ENCODE measurements around the gene RPL35.

Gene RPL35

DNA sequence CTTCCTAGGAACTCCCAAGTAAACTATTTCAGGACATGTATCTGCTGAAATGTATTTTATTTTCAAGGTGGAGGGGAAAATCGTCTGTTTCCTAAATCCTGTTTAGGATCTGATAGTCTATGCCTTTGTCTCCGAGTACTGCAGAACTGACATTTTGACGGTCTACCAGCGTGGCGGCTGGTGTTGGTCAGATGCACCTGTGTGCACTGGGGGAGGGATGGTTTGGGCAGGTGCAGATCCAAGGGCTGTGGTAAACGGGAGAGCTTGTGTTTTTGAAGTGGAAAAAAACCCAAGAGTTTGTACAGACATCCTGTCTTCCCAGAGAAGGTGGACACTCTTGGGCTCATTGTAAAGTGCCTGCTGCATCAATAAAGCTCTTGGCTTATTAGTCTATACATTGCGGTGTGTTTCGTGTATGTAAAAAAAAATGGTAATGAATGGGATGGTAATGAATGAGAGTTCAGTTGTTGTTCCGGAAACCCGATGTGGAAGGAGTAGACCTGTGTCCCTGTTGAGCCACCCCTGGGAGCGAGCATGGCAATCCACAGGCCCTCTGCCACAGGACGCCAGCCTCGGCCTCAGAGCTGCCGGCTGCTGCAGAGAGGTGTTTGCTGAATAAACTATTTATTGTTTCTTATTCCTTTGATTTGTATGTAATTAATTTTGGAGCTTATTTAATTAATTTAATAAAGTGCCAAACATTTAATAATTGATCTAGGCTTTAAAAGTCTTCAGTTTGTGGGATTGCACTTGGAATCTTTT, 15.4 kb upstream of the RPL35 start:
- H3K27ac ChIP-seq: no peak overlapping the region
- no peak for TF ChIP-seq ZFX (IDR thresholded peaks at IDR 0.05)
- TF ChIP-seq, protein P1, sequence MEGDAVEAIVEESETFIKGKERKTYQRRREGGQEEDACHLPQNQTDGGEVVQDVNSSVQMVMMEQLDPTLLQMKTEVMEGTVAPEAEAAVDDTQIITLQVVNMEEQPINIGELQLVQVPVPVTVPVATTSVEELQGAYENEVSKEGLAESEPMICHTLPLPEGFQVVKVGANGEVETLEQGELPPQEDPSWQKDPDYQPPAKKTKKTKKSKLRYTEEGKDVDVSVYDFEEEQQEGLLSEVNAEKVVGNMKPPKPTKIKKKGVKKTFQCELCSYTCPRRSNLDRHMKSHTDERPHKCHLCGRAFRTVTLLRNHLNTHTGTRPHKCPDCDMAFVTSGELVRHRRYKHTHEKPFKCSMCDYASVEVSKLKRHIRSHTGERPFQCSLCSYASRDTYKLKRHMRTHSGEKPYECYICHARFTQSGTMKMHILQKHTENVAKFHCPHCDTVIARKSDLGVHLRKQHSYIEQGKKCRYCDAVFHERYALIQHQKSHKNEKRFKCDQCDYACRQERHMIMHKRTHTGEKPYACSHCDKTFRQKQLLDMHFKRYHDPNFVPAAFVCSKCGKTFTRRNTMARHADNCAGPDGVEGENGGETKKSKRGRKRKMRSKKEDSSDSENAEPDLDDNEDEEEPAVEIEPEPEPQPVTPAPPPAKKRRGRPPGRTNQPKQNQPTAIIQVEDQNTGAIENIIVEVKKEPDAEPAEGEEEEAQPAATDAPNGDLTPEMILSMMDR (conservative IDR thresholded peaks at IDR 0.05): no peak

DNA sequence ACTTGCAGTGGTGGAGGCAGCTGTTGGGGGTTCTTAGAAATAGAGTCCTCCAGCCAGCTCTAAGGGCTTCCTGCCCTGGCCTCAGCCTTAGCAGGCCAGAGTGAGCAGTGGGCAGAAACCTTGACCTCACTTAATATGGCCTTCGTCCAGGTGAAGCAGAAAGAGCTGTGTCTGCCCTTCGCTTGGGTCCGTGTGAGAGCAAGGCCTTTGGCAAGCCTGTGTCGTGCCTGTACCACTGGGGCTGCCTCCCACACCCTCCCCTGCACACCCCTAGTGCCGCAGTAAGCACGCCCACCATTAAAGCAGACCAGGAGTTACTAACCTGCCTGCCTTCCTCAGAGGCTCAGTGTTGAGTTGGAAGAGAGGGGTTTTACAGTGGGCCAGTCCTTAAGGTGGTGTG, 13.7 kb upstream of the RPL35 start:
- no peak overlapping the region for H3K27ac ChIP-seq
- TF ChIP-seq, protein P1 (conservative IDR thresholded peaks at IDR 0.05): no peak
- TF ChIP-seq ZFX (IDR thresholded peaks at IDR 0.05): no peak

DNA sequence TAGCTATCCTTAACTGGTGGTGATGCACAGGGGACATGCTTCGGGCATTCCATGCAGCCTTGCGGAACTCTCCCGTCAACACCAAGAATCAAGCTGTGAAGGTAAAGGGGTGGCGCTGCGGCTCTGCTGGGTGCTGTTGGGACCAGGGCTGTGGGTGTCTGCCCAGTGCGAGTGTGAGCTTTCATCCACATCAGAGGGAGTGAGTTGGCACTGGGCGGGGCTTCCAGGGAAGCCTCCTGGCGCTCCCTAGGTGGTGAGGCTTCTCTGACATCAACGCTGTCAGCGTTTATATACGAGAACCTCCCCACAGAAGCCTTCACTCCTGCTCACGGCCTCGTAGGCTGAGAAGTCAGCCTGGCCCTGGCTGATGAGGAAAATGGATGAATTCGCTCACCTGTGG, 11.9 kb upstream of the RPL35 start:
- TF ChIP-seq, protein P1 (conservative IDR thresholded peaks at IDR 0.05): no peak
- no peak for TF ChIP-seq ZFX (IDR thresholded peaks at IDR 0.05)
- peak overlapping the region; percentile 92; the same call in 1 of the 2 replicates for H3K27ac ChIP-seq

DNA sequence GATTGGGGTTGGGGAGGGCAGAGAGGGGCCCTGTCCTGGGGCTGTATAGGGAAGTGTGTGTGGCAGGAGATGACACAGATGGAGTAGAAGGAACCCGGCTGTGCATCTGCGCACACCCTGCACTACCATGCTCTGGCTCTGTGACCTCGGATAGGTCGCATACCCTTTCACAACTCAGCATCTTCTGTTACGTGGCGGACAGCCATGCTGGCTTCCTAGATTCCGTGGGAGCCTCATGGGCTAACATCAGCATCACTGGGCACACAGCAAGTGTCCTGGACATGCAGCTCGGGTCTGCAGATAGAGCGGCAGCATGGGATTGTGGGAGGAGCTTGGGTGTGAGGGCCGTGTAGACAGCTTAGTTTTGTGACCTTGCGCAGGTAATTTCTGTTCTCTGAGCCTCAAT, 9.4 kb upstream of the RPL35 start:
- peak overlapping the region; percentile 92 for H3K27ac ChIP-seq
- no peak for TF ChIP-seq ZFX (IDR thresholded peaks at IDR 0.05)
- TF ChIP-seq, protein P1 (conservative IDR thresholded peaks at IDR 0.05): no peak

DNA sequence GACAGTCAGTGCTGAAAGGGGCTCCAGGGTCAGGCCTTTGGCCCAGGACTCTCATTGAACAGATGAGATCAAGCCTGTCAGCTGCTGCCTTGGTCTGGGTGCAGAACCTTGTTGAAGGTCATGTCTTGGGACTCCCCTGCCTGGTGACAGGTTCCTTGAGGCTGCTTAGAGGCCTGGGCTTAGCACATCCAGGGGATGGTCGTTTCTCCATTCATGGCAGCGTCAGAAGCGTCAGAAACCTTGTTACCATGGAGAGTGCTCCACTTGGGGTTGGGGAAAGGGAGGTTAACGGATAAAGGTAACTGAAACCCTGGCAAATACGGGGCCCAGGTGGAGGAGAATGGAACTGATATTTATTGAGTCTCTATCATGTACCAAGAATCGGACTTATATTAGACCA, 9.0 kb upstream of the RPL35 start:
- no peak for TF ChIP-seq ZFX (IDR thresholded peaks at IDR 0.05)
- TF ChIP-seq, protein P1 (conservative IDR thresholded peaks at IDR 0.05): no peak
- H3K27ac ChIP-seq: peak overlapping the region; percentile 92

DNA sequence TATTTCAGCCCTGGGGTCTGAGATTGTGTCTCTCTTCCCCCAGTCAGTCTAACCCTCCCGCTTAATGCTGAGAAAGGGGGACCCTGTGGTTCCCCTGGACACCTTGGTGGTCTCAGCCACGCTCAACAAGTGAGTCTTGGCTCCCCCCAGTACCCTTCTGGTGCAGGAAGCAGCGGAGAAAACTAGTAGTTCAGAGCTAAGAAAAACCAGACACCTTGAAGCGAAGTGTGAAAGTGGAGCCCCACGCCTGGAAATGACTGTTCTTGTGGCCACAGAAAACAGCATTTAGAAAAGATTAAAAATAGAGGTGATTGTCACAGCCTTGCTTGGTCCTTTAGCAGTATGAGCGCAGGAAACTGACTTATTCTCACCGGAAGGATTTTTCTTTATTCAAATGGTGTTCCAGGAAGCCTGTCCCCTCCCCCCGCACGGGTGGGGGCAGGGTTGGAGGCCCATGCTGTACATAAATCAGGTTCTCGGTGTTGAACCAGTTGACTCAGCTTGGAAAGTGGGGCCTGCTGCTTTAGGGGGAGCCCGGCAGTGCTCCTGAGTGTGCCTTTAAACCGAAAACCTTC, 8.3 kb upstream of the RPL35 start:
- peak overlapping the region; percentile 92 for H3K27ac ChIP-seq
- TF ChIP-seq ZFX (IDR thresholded peaks at IDR 0.05): no peak
- TF ChIP-seq, protein P1 (conservative IDR thresholded peaks at IDR 0.05): no peak

DNA sequence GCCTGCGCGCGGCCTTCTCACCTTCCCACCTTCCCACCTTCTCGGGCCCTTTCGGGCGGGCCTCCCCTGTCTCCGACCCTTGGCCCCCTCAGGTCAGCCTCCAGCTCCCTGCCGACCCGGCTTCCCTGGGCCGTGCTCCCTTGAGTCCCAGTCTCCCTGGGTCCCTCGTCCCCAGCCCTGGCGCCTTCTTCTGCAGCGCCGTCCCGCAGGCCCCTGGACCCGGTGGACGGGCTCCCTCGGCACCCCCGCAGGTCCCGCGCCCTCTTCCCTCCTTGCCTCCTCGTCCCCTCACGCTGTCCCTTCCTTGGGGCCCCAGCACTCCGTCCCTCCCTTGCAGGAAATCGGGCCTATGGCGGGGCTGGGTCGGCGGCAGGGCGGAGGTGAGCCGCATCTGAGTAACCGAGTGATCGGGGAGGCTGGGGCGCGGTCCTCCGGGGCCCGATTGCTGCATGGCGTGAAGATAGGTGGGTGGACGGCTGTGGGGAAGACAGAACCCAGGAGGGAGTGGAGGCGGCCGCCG, 7.8 kb upstream of the RPL35 start:
- peak overlapping the region; percentile 92 for H3K27ac ChIP-seq
- TF ChIP-seq ZFX (IDR thresholded peaks at IDR 0.05): peak; percentile 69; the same call in 1 of the 2 replicates
- TF ChIP-seq, protein P1 (conservative IDR thresholded peaks at IDR 0.05): no peak

Measured in C4-2B (cell line).